Cardiac fibroblast (primary cell): ENCODE measurements around the gene SERP2.

Source experiments
- DNase-seq, 2 donors: peaks; one replicate each; pipeline versions ENCODE4 v3.0.0 to v3.0.0-alpha.2; 2010; ENCODE audit warnings: low read depth in 2 of 2
- H3K4me3 ChIP-seq, 2 donors: replicated peaks in 1 of 2; 1 replicate in 1 of 2; 2 replicates in 1 of 2; pipeline ENCODE4 v1.5.1; 2011; ENCODE audit warnings: low read depth in 2 of 2, low read length in 2 of 2, mild to moderate bottlenecking in 2 of 2, moderate library complexity in 1 of 2
- CTCF ChIP-seq: IDR thresholded peaks from one replicate; pipeline ENCODE4 v1.5.1; 2011; ENCODE audit warnings: low read depth, mild to moderate bottlenecking, low read length, inconsistent platforms

SERP2 gene

GRCh38 chr13:44395976-44396694 is 22.5 kb downstream of the SERP2 start:
- no peak for TF ChIP-seq CTCF

GRCh38 chr13:44396701-44397580 is 23.3 kb downstream of the SERP2 start:
- DNase-seq, result peak; percentile 11 to 76
- H3K4me3 ChIP-seq, result no peak overlapping the region
- TF ChIP-seq CTCF, result no peak

More at GRCh38 chr13:44395976-44396694, 22.5 kb downstream of the SERP2 start:
- no peak overlapping the region for H3K4me3 ChIP-seq
- DNase-seq, result no peak

GRCh38 chr13:44397766-44398223 is 24.2 kb downstream of the SERP2 start:
- no peak overlapping the region for H3K4me3 ChIP-seq
- peak; percentile 31 to 41 for DNase-seq
- TF ChIP-seq CTCF, result no peak

GRCh38 chr13:44398606-44399005 is 25.0 kb downstream of the SERP2 start:
- H3K4me3 ChIP-seq, result no peak overlapping the region
- no peak for DNase-seq
- no peak for TF ChIP-seq CTCF

GRCh38 chr13:44399074-44399473 is 25.4 kb downstream of the SERP2 start:
- no peak overlapping the region for H3K4me3 ChIP-seq
- TF ChIP-seq CTCF, result no peak
- no peak for DNase-seq

- no peak for TF ChIP-seq CTCF
- no peak for DNase-seq
- H3K4me3 ChIP-seq, result no peak overlapping the region
Observed at GRCh38 chr13:44400736-44401135, 27.1 kb downstream of the SERP2 start.
